Endodermal cell (in vitro differentiated cells): Measurements from ENCODE around the gene EMILIN3. TPM values are rescaled to one million over a fixed set of nuclear protein-coding genes. Genes with fewer than 3 reads are reported as not detected.
A peak's percentile ranks its signal among the peaks of the same experiment; 100 is the strongest.

ENCODE experiments used
- DNase-seq: peaks from one replicate; pipeline ENCODE4 v3.0.0-alpha.2; 2017
- H3K27ac ChIP-seq: 2 replicates; pipeline ENCODE4 v1.5.1; 2013; ENCODE audit warnings: mild to moderate bottlenecking, low read depth, low read length, moderate library complexity
- H3K27me3 ChIP-seq: 2 replicates; pipeline ENCODE4 v1.6.1; 2013; ENCODE audit warnings: mild to moderate bottlenecking, low read length, moderate library complexity; ENCODE audit not compliant: insufficient read depth, control insufficient read depth, poor library complexity, severe bottlenecking
- H3K36me3 ChIP-seq: 2 replicates; pipeline ENCODE4 v1.7.0; 2013; ENCODE audit warnings: mild to moderate bottlenecking, low read length, moderate library complexity; ENCODE audit not compliant: control insufficient read depth, insufficient read depth
- H3K4me1 ChIP-seq: one replicate; pipeline ENCODE4 v1.7.0; 2013; ENCODE audit warnings: low read length; ENCODE audit not compliant: control insufficient read depth, insufficient read depth
- H3K4me3 ChIP-seq: 2 replicates; pipeline ENCODE4 v1.5.1; 2013; ENCODE audit warnings: mild to moderate bottlenecking, low read length, moderate library complexity
- H3K9ac ChIP-seq: 2 replicates; pipeline ENCODE4 v1.6.1; 2013; ENCODE audit warnings: mild to moderate bottlenecking, low read length, moderate library complexity; ENCODE audit not compliant: poor library complexity, severe bottlenecking; ENCODE audit errors: extremely low read depth
- H3K9me3 ChIP-seq: 2 replicates; pipeline ENCODE4 v1.6.1; 2013; ENCODE audit warnings: mild to moderate bottlenecking, low read length, moderate library complexity; ENCODE audit not compliant: control insufficient read depth
- H3K27ac Mint-ChIP-seq: 2 replicates; pipeline ENCODE4 v1.8.0; 2020; ENCODE audit warnings: mixed read lengths
- H3K27me3 Mint-ChIP-seq: 2 replicates; pipeline ENCODE4 v1.8.0; 2021; ENCODE audit warnings: mild to moderate bottlenecking, mixed read lengths; ENCODE audit not compliant: insufficient read depth
- H3K36me3 Mint-ChIP-seq: 2 replicates; pipeline ENCODE4 v1.8.0; 2020; ENCODE audit warnings: low read depth, mixed read lengths
- H3K4me1 Mint-ChIP-seq: 2 replicates; pipeline ENCODE4 v1.8.0; 2020; ENCODE audit warnings: mixed read lengths
- H3K4me3 Mint-ChIP-seq: 2 replicates; pipeline ENCODE4 v1.8.0; 2020; ENCODE audit warnings: mild to moderate bottlenecking, moderate library complexity, mixed read lengths
- H3K9me3 Mint-ChIP-seq: 2 replicates; pipeline ENCODE4 v1.8.0; 2020; ENCODE audit warnings: mild to moderate bottlenecking, mixed read lengths
- CTCF ChIP-seq: fragments of 200-600 bp; sonication (generic); conservative IDR thresholded peaks from 2 replicates; pipeline ENCODE4 v1.5.0; 2021; ENCODE audit warnings: antibody characterized with exemption, mild to moderate bottlenecking
- WGBS, 2 experiments: methylation state at CpG; one replicate each; pipeline versions ENCODE4 v1.1.5 to v1.1.7; 2013; ENCODE audit warnings: missing lambda C conversion rate in 2 of 2, mixed read lengths in 1 of 2; ENCODE audit not compliant: insufficient coverage in 1 of 2, insufficient read length in 1 of 2; 5-methylcytosine and 5-hydroxymethylcytosine counted together
- total RNA-seq, 2 donors: library from RNA; stranded (reverse); fragmentation: NEBNext Ultra II Directional in 1 of 2; extraction: Animal tissue kit (Norgen Biotek cat#: 25700) in 1 of 2; gene quantifications; 2 replicates in 1 of 2; 3 replicates in 1 of 2; pipeline ENCODE4 v1.2.1, GENCODE V29; 2021

EMILIN3 gene
- total RNA-seq, 2 donors from 2014 or later, result 5.3 to 9.6 TPM

GRCh38 chr20:41408986-41409385 is 42.4 kb upstream of the EMILIN3 start:
- H3K9ac ChIP-seq, result no peak overlapping the region
- peaks cover 93% of the 10 kb centered on the region for H3K36me3 ChIP-seq
- no peak for DNase-seq
- H3K27ac ChIP-seq, result peak overlapping the region; percentile 62
- H3K27ac Mint-ChIP-seq, result no peak overlapping the region
- no peak overlapping the region for H3K4me3 ChIP-seq
- WGBS, 2 experiments, result 93 to 100% methylated on average over 2 to 9 of the region's 9 CpGs
- no peaks in the 10 kb centered on the region for H3K27me3 ChIP-seq
- no peak for TF ChIP-seq CTCF
- no peaks in the 10 kb centered on the region for H3K27me3 Mint-ChIP-seq
- peaks cover 83% of the 10 kb centered on the region for H3K36me3 Mint-ChIP-seq
- H3K9me3 Mint-ChIP-seq, result no peaks in the 10 kb centered on the region
- no peaks in the 10 kb centered on the region for H3K4me1 Mint-ChIP-seq
- H3K9me3 ChIP-seq, result no peaks in the 10 kb centered on the region
- H3K4me1 ChIP-seq, result no peaks in the 10 kb centered on the region
- H3K4me3 Mint-ChIP-seq, result no peak overlapping the region

- Mint-ChIP-seq H3K9me3 (no peaks in the 10 kb centered on the region), H3K27me3 (no peaks in the 10 kb centered on the region), H3K27ac (no peak overlapping the region), H3K36me3 (peaks cover 82% of the 10 kb centered on the region), H3K4me3 (no peak overlapping the region), H3K4me1 (no peaks in the 10 kb centered on the region)
- TF ChIP-seq CTCF, result no peak
- no peak for DNase-seq
- no peaks in the 10 kb centered on the region for H3K9me3 ChIP-seq
- H3K4me3 ChIP-seq, result no peak overlapping the region
- 92 to 100% methylated on average over 3 to 5 of the region's 5 CpGs for WGBS, 2 experiments
- H3K27ac ChIP-seq, result peak overlapping the region; percentile 62
- no peak overlapping the region for H3K9ac ChIP-seq
- H3K27me3 ChIP-seq, result no peaks in the 10 kb centered on the region
- H3K36me3 ChIP-seq, result peaks cover 92% of the 10 kb centered on the region
- H3K4me1 ChIP-seq, result no peaks in the 10 kb centered on the region
Measured at GRCh38 chr20:41408156-41408794, 41.7 kb upstream of the EMILIN3 start.

- Mint-ChIP-seq H3K4me3 (no peak overlapping the region), H3K9me3 (no peaks in the 10 kb centered on the region), H3K4me1 (no peaks in the 10 kb centered on the region), H3K36me3 (peaks cover 81% of the 10 kb centered on the region), H3K27ac (peak overlapping the region; percentile 72), H3K27me3 (no peaks in the 10 kb centered on the region)
- DNase-seq, result no peak
- Histone ChIP-seq H3K9ac (no peak overlapping the region), H3K36me3 (peaks cover 92% of the 10 kb centered on the region), H3K4me1 (no peaks in the 10 kb centered on the region), H3K27me3 (no peaks in the 10 kb centered on the region), H3K9me3 (no peaks in the 10 kb centered on the region), H3K4me3 (no peak overlapping the region), H3K27ac (no peak overlapping the region)
- WGBS, 2 experiments, result 89 to 94% methylated on average over 9 to 10 of the region's 10 CpGs
- TF ChIP-seq CTCF, result no peak
Measured at GRCh38 chr20:41407607-41408006, 41.0 kb upstream of the EMILIN3 start.
